Stromal cell of bone marrow (primary cell): Measurements from ENCODE around the gene PTPRM.

Experiments
- DNase-seq: peaks from one replicate; pipeline ENCODE4 v3.0.0-alpha.2; 2012; ENCODE audit warnings: low read depth

PTPRM gene

GRCh38 chr18:7600036-7600435 is 32.9 kb downstream of the PTPRM start:
- no peak for DNase-seq

- no peak for DNase-seq
Observed at GRCh38 chr18:7600528-7601245, 33.6 kb downstream of the PTPRM start.

GRCh38 chr18:7601246-7601615 is 34.1 kb downstream of the PTPRM start:
- DNase-seq: no peak

DNA sequence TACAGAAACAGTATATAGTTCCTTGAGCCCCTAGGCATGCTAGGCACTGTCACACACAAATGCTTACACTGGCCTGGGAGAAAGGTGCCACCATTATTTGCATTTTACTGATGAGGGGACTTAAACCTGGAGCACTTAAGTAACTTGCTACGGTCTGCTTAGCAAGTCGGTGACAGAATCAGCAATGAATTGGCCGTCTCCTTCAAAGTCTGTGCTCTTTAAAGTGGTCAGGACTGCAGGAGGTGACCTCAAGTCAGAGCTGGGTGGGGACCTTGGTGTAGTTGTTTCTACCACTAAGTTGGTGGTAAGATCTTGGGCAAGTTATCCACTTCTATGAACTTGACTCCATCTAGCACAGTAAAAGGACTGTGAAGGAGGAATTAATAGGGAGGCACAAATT is 34.8 kb downstream of the PTPRM start:
- no peak for DNase-seq

GRCh38 chr18:7603259-7604000 is 36.3 kb downstream of the PTPRM start:
- DNase-seq: no peak

- DNase-seq: no peak
Observed at GRCh38 chr18:7604361-7604760, 37.2 kb downstream of the PTPRM start.

GRCh38 chr18:7605705-7606104 is 38.6 kb downstream of the PTPRM start:
- no peak for DNase-seq

GRCh38 chr18:7607540-7608173 is 40.5 kb downstream of the PTPRM start:
- no peak for DNase-seq

GRCh38 chr18:7608174-7608550 is 41.0 kb downstream of the PTPRM start:
- no peak for DNase-seq

GRCh38 chr18:7608781-7609201 is 41.7 kb downstream of the PTPRM start:
- DNase-seq: no peak

DNA sequence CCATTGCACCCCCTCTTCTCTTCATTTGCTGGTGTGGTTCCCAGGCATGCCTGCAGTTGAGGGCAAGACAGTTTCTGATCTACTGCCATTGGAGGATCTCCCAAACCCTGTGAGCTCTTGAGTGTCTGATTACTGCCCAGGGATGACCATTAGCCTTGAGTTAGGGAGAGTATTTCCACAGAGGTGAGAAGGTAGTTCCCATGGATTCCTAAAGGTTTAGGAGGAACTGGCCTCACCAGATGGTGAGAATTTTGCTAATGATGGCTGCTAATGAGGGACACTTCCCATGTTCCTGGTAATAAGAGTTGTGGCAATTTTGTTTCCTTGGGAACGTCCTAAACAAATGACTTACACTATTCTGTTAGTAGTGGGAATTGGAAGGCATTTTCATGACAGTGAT is 42.5 kb downstream of the PTPRM start:
- no peak for DNase-seq

- DNase-seq: no peak
Observed at GRCh38 chr18:7614042-7614441, 46.9 kb downstream of the PTPRM start.

GRCh38 chr18:7615840-7616239 is 48.7 kb downstream of the PTPRM start:
- no peak for DNase-seq

DNA sequence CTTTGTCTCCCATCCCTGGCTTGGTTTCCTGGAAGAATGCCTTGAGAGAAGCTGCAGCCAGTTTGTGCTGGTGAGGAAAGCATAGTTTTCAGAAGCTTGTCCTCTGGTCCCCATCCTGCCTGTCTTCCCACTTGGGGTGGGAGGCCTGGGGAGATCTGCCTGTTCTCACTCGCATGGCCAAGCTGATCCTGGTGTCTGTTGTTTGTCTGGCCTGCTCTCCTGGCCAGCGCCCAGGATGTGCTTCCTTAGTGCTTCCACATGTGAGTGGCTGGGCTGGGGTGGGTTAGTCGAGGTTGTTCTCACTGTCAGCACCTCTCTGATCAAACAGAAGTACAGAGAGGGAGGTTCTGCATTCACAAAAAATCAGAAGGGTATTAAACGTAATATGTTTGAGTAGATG is 49.5 kb downstream of the PTPRM start:
- DNase-seq: no peak

DNA sequence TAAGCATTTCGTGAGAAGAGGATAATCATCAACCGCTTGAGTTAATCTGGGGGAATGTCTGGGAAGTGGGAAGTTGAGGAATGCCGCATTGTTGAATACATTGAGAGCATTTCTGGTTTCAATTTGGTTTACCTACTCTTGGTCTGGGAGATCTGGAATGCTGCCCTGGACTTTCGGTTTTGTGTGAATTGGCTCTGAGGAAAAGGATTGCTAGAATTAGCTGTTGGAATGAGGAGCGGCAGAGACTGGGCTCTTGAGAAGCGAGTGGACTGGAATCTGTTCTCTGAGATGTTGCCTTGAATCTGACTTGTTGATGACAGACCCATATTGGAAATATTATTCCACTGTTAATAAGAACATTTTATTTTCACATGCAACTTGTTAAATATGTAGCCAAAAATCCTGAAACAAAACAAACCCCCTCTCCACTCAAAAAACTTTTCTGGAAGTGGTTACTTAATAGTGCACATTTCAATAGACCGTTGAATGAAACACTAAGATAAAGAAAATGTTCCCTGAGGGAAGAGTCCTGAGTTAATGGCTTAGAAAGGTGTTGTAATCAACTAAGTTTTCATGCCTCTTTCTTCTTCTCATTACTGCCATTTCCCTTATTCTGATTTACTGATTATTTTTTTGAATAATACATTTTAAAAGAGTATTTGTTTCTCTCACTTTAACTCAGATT is 50.8 kb downstream of the PTPRM start:
- DNase-seq: peak; percentile 75

GRCh38 chr18:7618891-7619442 is 51.9 kb downstream of the PTPRM start:
- DNase-seq: no peak

DNA sequence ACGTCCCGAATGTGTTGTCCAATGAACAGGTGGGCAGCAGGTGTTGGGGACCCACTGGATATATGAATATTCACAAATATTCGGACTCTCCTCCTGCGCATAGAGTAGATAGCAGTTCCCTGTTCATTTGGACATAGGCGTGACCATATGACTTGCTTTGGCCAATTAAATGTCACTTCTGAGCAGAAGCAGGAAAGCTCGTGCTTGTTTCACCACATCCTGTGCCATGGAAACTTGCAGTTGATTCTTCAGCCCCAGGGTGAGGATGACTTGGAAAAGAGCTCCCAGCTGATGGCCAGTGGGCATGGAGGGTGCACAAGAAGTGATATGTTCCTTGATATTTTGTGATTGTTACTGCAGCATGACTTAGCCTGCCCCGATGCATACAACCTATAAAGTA is 52.6 kb downstream of the PTPRM start:
- no peak for DNase-seq

DNA sequence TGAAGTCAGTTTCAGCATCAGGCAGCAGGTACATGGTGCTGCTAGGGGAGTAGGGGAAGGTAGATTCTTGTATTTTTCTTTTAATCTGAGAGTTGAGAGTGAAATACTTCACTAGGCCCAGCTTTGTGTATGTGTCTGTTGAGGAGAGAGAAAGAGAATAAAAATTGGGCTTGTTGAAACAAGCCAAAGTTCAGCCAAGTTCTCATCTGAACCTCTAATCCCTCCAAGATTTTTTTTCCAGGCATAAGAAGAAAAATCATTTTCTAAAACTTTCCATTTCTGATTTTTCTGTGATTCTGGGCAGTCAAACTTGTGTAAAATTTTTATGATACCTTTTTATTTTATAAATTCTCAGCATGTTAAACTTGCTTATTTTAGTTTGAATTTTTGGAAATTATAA is 55.6 kb downstream of the PTPRM start:
- DNase-seq: no peak

GRCh38 chr18:7623681-7624080 is 56.6 kb downstream of the PTPRM start:
- DNase-seq: no peak

DNA sequence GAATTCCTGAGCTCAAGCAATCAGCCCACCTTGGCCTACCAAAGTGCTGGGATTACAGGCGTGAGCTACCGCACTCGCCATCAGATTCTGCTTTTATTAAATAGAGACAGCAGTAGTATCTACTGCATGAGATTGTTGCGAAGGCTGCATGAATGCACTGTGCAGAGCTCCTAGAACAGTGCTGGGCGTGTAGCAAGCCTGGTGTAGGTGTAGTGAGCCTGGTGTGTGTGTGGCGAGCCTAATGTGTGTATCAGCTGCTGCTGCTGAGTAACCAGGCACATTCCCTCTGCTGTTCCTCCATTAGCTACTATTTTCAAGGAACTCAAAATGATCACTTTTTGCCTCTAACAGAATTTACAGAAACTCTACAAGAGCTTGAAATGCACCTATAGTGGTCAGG is 57.6 kb downstream of the PTPRM start:
- DNase-seq: no peak

DNA sequence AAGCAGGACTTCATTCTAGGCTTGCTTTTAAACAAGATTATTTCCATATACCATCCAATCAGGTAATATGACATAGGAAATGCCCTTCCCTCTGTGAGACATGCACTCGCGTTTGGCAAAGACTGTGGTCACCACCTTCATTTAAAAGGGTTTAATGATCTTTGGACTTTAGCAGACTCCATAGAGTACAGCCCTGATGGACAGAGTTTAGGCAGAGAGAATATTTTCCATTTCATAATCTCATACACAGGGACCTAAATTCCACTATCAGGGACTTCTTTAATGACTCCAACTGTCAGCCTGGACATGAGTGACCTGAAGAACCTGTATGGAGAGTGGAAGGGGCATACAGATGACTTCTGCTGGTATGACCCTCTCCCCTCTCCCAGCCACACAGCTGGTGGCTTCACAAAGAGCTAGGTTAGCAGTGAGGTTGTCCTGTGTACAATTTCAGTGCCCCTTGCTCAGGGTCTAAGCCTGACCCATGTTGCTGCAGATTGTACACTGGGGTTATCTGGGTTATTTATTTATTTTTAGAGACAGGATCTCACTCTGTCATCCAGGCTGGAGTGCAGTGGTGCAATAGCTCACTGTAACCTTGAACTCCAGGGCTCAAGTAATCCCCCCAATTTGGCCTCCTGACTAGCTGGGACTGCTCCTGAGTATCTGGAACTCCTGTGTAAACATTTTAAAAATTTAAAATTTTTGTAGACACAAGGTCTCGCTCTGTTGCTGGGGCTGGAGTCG is 59.2 kb downstream of the PTPRM start:
- DNase-seq: no peak
